CD4-positive, alpha-beta T cell treated with Interleukin-17A for 1 hour (primary cell): Measurements from ENCODE around the gene SLC6A3.

ENCODE experiments used
- DNase-seq: peaks from one replicate; pipeline ENCODE4 v3.0.0-alpha.2; 2020

SLC6A3 gene

GRCh38 chr5:1404062-1404461 lies 41.2 kb downstream of the SLC6A3 start:
- DNase-seq, result no peak

GRCh38 chr5:1402611-1403255 lies 42.5 kb downstream of the SLC6A3 start:
- DNase-seq, result no peak

GRCh38 chr5:1401536-1402138 lies 43.6 kb downstream of the SLC6A3 start:
- no peak for DNase-seq

GRCh38 chr5:1400936-1401335 lies 44.3 kb downstream of the SLC6A3 start:
- no peak for DNase-seq

- DNase-seq, result no peak
Observed at GRCh38 chr5:1400211-1400855, 44.9 kb downstream of the SLC6A3 start.

- no peak for DNase-seq
Observed at GRCh38 chr5:1399737-1400136, 45.5 kb downstream of the SLC6A3 start.

- no peak for DNase-seq
Observed at GRCh38 chr5:1396293-1396816, 48.9 kb downstream of the SLC6A3 start.

- DNase-seq, result no peak
Observed at GRCh38 chr5:1394881-1395860, 50.1 kb downstream of the SLC6A3 start.

- DNase-seq, result no peak
Observed at GRCh38 chr5:1393571-1394501, 51.4 kb downstream of the SLC6A3 start.

- no peak for DNase-seq
Observed at GRCh38 chr5:1392801-1393565, 52.3 kb downstream of the SLC6A3 start.

GRCh38 chr5:1392261-1392660 lies 53.0 kb downstream of the SLC6A3 start:
- no peak for DNase-seq

- DNase-seq, result no peak
Observed at GRCh38 chr5:1391691-1392090, 53.5 kb downstream of the SLC6A3 start.

- no peak for DNase-seq
Observed at GRCh38 chr5:1390861-1391600, 54.2 kb downstream of the SLC6A3 start.

- DNase-seq, result no peak
Observed at GRCh38 chr5:1390333-1390732, 54.9 kb downstream of the SLC6A3 start.

- DNase-seq, result no peak
Observed at GRCh38 chr5:1388383-1388967, 56.8 kb downstream of the SLC6A3 start.

- DNase-seq, result no peak
Observed at GRCh38 chr5:1387876-1388275, 57.4 kb downstream of the SLC6A3 start.

- DNase-seq, result no peak
Observed at GRCh38 chr5:1387059-1387755, 58.0 kb downstream of the SLC6A3 start.

GRCh38 chr5:1386274-1386717 lies 58.9 kb downstream of the SLC6A3 start:
- DNase-seq, result peak; percentile 83
